ENCODE measurements around the gene S100B. TPM values are rescaled to one million over a fixed set of nuclear protein-coding genes. Genes with fewer than 3 reads are reported as not detected.

The S100B gene
- total and polyA plus RNA-seq, 2 of the 8 experiments (the other 6 are each of a cell fraction or from before 2014, with no cell fraction given), result 0.36 to 0.69 TPM

- FAIRE-seq, result no peak
- Histone ChIP-seq H3K9ac (replicated peaks in 1 of 4; ENCODE audit: extremely low read depth in 1 of 4, low read depth in 3 of 4, low read length in 3 of 4) (peak overlapping the region in 1 of 4 experiments; percentile 2; a peak in 1 of 7 replicates), H3K4me2 (ENCODE audit: insufficient read depth in 1 of 2, low read depth in 2 of 2, low read length in 2 of 2) (no peak overlapping the region), H3K4ac (replicated peaks; ENCODE audit: insufficient read length, low read depth, low read length) (no peak overlapping the region), H3K4me3 (ENCODE audit: extremely low read depth in 1 of 4, insufficient read depth in 2 of 4, low read depth in 3 of 4, low read length in 4 of 4) (no peak overlapping the region), H4K20me1 (replicated peaks in 1 of 2; ENCODE audit: control insufficient read depth in 1 of 2, insufficient read depth in 2 of 2, low read length in 2 of 2) (no peaks in the 10 kb centered on the region), H3K79me1 (ENCODE audit: low read depth, low read length) (no peaks in the 10 kb centered on the region), H3K18ac (ENCODE audit: extremely low read depth, low read length) (no peak overlapping the region), H2BK5ac (ENCODE audit: low read depth, low read length) (no peak overlapping the region), H3K4me1 (replicated peaks in 1 of 4; ENCODE audit: control insufficient read depth in 3 of 4, insufficient read depth in 4 of 4, low read length in 3 of 4) (peaks cover 3 to 10% (median 4%) of the 10 kb centered on the region in 4 experiments; a peak in 4 of 7 replicates), H2AFZ (ENCODE audit: low read length) (no peak overlapping the region), H4K5ac (ENCODE audit: insufficient read length, low read depth, low read length) (no peak overlapping the region), H2BK12ac (ENCODE audit: low read depth, low read length) (no peak overlapping the region), H3K27ac (ENCODE audit: low read depth, low read length) (no peak overlapping the region), H2BK15ac (ENCODE audit: low read length) (no peak overlapping the region), H3K27me3 (replicated peaks in 1 of 4; ENCODE audit: control insufficient read depth in 3 of 4, extremely low read depth in 1 of 4, insufficient read depth in 3 of 4, low read length in 3 of 4) (no peaks in the 10 kb centered on the region), H4K91ac (replicated peaks; ENCODE audit: insufficient read length, low read length) (no peak overlapping the region), H3K9me3 (ENCODE audit: insufficient read depth in 2 of 2, low read depth in 1 of 2, low read length in 1 of 2) (peaks cover 6 to 8% of the 10 kb centered on the region in 2 experiments; a peak in 2 of 4 replicates), H2AK5ac (ENCODE audit: low read depth, low read length) (no peak overlapping the region), H2BK120ac (replicated peaks; ENCODE audit: low read depth, low read length) (no peak overlapping the region), H3K56ac (replicated peaks; ENCODE audit: insufficient read length, low read depth, low read length) (no peak overlapping the region), H3K23ac (ENCODE audit: insufficient read length) (no peak overlapping the region), H4K8ac (ENCODE audit: extremely low read depth, insufficient read depth, low read length) (no peak overlapping the region), H3K23me2 (ENCODE audit: low read depth, low read length) (no peaks in the 10 kb centered on the region), H3K36me3 (ENCODE audit: control insufficient read depth in 2 of 4, insufficient read depth in 4 of 4, low read length in 3 of 4) (no peaks in the 10 kb centered on the region), H3K79me2 (ENCODE audit: control insufficient read depth in 1 of 2, insufficient read depth in 2 of 2, low read length in 2 of 2) (no peaks in the 10 kb centered on the region), H2BK20ac (ENCODE audit: low read length) (no peak overlapping the region), H3K14ac (ENCODE audit: insufficient read length) (no peak overlapping the region)
- WGBS, 2 experiments (ENCODE audit: extremely low coverage in 1 of 2, insufficient coverage in 1 of 2, insufficient read length in 1 of 2, insufficient replicate concordance in 2 of 2, low coverage in 1 of 2, low lambda C conversion rate in 2 of 2, missing lambda C conversion rate in 1 of 2), result 90% methylated on average over 3 of the region's 3 CpGs; no CpG with 5 or more reads in 1 of the 2 experiments
- TF ChIP-seq ATF2 (IDR thresholded peaks at IDR 0.05; ENCODE audit: low read length) (no peak), TEAD4 (IDR thresholded peaks at IDR 0.05; ENCODE audit: low read depth, low read length) (no peak), NANOG (IDR thresholded peaks at IDR 0.05; ENCODE audit: insufficient read depth, low read depth, low read length, poor library complexity, severe bottlenecking) (no peak)
- POLR2A ChIA-PET (ENCODE audit: partially characterized antibody), result interaction anchor here (1.3 kb wide), 1 partner anchor 26 kb away, joined by 3 read pairs; no protein-coding TSS in a partner anchor
- no peak for DNase-seq (ENCODE audit: low read depth in 1 of 2, low spot score in 2 of 2)
- CTCF ChIA-PET (ENCODE audit: partially characterized antibody), result interaction anchor here (0.9 kb wide), 1 partner anchor 9 kb away, joined by 4 read pairs; no protein-coding TSS in a partner anchor
Observed at GRCh38 chr21:46608672-46609111, 3.8 kb upstream of the S100B start.

Data from H1 (cell line).